GM18870 (cell line): ENCODE results near the gene NOC2L.

Experiments
- ATAC-seq: cut with Tn5 transposase; IDR thresholded peaks from one replicate; pipeline ENCODE4 v1.9.1; 2021; ENCODE audit warnings: moderate library complexity; ENCODE audit not compliant: unreplicated experiment

Gene NOC2L

GRCh38 chr1:958823-959730, at the start of gene NOC2L:
NOC2L (minus strand) TSS chr1:959256; CDS start chr1:959240, 16 bp downstream.
- ATAC-seq, result peak; percentile 40

DNA sequence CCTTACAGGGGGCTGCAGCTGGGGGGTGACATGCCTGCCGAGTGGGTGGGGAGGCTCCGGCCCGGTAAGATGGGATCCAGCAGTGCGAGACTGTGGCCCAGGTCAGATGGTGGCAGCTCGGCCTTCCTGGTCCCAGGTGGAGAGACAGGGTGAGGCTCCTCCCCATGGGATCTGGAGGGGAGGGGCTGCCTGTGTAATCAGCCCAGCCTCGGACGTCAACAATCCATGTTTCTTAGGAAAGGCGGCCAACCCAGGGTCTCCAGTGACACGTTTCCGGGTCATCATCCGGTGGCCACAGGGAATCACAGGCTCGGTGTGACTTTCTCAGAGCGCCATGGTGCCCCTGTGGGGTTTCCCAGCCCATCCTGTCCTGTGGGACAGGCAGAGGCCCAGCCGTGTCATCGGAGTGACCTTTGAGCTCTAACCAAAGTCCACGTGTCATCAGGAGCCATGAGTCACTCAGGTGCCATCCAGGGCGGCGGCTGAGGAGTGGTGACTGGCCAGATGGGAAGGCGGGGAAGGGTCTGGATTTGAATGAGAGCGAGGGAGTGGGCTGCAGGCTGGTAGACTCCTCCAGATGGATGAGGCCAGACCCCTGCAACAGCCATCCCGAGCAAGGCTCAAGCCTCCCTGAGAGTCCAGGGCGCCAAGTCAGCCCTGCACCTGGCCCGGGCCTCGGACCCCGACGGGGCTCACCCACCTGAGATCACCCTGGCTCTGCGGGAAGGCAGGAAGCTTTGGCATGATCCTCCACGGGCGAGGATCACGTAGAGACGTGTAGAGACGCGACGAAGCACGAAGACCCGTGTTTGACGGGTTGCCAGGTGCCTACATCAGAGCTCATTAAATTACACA, 47.5 kb upstream of the NOC2L start:
- no peak for ATAC-seq

GRCh38 chr1:1005774-1006304, 46.8 kb upstream of the NOC2L start:
- no peak for ATAC-seq

DNA sequence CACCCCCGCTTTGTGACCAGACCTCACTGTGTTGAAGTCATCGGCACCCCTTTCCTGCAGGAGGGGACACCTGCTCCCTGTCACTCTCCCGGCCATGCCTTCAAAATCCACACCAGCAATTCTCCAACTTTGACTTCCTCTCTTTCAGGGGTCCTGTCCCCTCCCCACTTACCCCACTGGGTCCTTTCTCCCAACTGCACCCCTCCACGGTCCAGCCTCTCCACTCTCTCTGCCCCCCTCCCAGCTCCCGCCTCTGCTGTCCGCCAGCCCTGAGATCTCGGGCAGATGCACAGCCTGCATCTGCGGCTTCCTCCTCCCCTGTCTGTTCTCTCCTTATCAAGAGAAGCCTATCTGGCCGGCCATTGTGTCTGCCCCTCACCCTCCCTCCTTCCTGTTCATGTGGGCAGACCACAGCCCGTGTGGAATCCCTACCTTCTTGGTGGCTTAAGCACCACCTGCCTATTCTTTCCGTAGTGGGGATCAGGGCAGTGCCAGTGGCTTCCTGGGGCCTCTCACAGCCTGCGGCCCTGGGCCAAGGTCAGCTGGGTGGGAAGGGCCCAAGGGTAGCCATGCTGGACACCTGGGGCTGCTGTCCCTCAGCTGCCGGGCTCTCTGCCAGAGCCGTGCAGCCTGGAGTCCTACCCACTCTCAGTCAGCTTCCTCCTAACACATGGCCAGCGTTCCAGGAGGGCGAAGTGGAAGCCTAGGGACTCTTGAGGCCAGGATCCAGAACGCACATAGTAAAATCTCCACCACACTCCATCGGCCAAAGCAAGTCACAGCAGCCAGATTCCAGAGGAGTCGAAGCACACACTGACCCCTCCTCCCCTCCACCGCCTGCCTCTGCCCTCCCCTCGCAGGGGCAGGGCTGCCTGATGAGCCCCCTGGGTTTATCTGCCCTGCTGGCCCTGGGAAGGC, 46.0 kb upstream of the NOC2L start:
- no peak for ATAC-seq

DNA sequence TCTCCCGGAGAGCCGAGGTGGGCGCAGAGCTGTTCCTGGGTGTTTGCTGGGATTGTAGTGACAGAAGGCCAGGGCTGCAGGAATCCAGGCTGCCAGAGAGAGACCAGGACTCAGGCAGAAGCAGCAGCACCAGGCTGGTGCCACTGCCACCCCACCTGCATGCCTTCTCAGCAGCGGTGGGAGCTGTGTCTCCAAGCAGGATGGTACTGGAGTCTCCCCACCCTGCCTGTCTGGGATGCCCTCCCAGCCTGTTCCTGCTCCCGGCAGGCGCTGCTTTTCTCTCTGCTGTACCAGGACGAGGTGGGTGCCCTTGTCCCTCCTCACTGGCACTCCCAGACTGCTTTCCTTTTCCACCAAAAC, 45.3 kb upstream of the NOC2L start:
- no peak for ATAC-seq

- no peak for ATAC-seq
Observed at GRCh38 chr1:1003618-1004419, 44.8 kb upstream of the NOC2L start.

GRCh38 chr1:1001057-1001783, 42.2 kb upstream of the NOC2L start:
- ATAC-seq, result no peak

GRCh38 chr1:1000357-1001056, 41.5 kb upstream of the NOC2L start:
- no peak for ATAC-seq

DNA sequence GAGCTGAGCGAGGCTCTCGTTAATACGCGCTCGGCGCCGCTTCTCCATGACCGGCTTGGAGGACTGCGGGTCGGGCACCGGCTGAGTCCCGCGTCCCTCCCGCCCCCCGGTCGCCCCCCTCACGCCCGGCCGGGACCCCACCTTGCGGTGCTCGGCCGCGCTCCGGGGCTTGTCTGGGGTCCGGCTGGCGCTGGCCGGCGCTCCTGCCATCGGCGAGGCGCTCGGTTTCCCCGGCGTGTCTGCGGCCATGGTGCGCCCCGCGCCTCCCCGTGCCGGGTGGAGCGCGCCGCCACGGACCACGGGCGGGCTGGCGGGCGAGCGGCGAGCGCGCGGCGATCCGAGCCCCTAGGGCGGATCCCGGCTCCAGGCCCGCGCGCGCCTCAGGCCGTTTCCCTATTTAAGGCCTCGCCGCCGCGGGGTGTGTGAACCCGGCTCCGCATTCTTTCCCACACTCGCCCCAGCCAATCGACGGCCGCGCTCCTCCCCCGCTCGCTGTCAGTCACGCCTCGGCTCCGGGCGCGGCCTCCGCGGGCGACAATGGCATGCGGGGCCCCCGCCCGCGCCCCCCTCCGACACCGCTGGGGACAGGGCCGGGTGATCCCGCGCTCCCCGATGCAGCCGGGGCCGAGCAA, 40.8 kb upstream of the NOC2L start, which contains the start of gene HES4:
Gene HES4 (minus strand): TSS at position 373 of the 632 bp plus-strand sequence. CDS start 124 bp downstream, at position 249.
- ATAC-seq, result no peak

DNA sequence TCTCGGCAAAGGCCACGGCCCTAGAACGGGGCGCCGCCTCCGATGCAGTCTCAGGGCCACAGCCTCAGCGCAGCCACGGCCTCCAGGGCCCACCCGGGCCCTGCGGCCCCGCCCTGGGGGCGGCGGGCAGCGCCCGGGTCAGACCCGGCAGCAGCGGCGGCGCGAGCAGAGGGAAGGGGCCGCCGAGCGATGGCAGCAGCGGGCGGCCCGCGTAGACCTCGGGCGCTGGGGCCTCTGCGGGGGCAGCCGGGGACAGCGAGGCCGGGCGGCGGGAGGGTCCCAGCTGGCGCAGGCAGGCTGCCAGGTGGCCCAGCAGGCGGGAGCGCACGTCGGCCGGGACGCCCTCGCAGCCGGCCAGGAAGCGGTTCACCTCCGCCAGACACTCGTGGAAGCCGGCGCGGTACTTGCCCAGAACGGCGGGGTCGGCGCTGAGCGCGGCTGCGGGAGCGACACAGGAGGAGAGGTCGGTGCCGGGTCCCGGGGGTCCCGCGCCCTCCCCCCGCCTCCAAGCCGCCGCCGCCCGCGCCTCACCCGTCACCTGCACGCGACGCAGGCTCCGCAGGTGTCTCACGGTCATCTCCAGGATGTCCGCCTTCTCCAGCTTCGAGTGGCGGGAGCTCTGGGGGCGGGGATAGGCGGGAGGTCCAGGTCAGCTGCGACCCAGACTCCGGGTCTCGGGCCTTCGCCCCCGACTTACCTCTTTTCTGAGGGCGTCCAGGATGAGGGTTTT, 40.1 kb upstream of the NOC2L start:
- ATAC-seq, result no peak

GRCh38 chr1:998745-998994, 39.6 kb upstream of the NOC2L start:
- no peak for ATAC-seq

- ATAC-seq, result no peak
Observed at GRCh38 chr1:997993-998744, 39.1 kb upstream of the NOC2L start.

GRCh38 chr1:997713-997992, 38.6 kb upstream of the NOC2L start:
- ATAC-seq, result no peak

GRCh38 chr1:996851-997712, 38.0 kb upstream of the NOC2L start:
- no peak for ATAC-seq

DNA sequence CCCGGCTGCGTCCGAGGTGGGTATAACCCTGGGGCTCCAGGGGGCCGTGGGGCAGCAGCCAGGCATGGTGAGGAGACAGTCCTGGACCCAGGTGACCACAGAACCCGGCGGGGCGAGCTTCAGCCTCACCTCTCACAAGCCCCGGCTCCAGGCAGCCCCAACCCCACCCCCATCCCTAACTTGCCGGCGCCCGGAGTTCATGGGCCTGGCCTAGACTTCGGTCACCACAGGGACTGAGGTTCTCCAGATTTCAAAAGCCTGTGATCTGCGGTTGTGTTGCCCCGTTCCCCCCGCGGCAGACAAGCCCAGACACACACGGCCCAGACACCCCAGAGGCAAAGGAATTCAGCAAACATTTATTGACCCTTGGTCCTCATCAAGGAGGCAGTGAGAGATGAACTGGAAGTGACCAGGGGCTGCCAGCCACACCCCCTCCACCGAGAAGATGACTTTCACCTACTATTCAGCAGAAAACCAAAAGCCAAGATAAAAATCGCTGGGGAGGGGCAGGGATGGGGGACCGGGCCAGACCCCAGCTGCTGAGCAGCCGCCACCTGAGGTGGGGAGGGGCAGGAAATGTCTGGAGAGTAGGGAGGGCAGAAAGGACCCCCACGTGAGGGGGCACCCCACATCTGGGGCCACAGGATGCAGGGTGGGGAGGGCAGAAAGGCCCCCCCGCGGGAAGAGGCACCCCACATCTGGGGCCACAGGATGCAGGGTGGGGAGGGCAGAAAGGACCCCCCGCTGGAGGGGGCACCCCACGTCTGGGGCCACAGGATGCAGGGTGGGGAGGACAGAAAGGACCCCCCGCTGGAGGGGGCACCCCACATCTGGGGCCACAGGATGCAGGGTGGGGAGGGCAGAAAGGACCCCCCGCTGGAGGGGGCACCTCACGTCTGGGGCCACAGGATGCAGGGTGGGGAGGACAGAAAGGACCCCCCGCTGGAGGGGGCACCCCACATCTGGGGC, 36.9 kb upstream of the NOC2L start:
- ATAC-seq, result no peak
